ENCODE measurements around the gene FIS1.
"Not testable (repeated sequence)": the region's sequence is repeated elsewhere in the genome, so short reads cannot be mapped to it uniquely, and the experiment has no call there.

Gene FIS1

DNA sequence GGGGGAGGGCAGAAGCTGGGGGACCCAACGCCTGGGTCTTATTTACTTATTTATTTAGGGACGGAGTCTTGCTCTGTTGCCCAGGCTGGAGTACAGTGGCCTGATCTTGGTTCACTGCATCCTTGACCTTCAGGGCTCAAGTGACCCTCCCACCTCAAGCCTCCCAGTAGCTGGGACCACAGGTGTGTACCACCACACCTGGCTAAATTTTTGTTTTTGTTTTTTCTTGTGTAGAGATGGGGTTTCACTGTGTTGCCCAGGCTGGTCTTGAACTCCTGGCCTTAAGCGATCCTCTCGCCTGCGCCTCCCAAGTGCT is 42.3 kb downstream of the FIS1 start:
- no peak for DNase-seq

DNA sequence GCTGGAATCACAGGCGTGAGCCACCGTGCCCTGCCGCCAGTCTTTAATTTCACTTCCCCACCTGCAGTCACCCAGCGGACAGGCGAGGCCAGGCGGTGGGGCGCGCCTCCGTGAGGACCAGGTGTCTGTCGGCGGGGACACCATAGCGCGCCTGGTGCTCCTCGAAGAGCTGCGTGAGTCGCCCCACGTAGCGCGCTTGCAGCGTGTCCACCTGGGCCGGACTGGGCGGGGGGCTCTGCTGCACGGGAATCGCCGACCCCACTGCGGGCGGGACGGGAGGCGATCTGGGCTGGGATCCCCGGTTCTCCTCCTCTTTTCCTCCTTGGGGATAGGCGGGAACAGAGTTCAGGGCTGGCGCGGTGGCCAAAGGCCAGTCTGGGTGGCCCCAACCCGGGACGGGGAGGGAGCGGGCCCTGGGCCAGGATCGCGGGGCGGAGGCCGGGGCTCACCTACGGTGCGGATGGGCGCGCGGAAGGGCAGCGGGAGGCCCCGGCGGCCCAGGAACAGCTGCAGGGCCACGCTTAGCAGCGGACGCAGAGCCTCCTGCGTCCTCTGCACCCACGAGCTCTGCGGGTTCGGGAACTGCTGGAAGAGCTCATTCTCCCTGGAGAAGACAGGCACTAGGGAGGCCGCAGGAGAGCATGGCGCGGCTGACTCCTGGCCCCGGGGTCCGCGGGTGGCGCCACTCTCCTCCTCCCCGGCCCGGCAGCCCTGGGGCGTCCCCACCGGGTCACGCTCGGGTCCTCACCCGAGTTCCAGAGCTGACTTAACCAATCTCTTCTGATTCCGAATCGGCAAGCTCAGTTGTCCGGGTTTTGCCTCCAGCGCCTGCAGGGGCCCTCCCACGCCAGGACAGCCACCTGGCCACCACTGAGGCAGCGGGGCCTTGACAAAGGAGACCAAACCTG is 42.9 kb downstream of the FIS1 start:
- DNase-seq: no peak

DNA sequence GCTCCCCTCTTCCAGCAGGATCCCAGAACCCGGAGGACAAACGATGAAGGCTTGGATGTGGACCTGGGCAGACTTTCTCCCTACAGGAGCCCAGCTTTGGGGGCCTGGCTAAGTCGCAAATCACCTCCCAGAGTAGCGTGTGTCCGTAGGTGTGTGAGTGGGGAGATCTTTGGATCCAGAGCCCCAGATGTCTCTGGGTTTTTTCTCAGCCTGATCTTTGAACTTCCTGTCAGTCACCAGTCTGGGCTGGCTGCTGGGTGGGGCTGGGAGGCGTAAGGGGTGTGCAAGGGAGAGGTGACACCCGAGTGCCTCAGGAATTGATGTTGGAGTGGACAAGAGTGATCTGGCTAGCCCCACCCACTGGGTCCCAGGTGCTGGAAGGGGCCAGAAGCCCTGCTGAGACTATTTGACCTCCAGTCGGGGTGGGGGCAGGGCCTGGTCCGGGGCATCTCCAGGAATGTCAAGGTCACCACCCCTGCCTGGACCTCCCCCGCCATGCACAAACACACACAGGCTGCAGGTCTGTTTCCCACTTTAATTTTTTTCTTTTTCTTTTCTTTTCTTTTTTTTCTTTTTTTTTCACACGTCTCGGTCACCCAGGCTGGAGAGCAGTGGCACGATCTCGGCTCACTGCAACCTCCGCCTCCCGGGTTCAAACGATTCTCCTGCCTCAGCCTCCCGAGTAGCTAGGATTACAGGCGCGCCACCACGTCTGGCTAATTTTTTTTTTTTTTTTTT is 43.9 kb downstream of the FIS1 start, which contains the start of gene MOGAT3:
Gene MOGAT3 (minus strand): TSS at position 175 of the 738 bp plus-strand sequence. CDS start 182 bp downstream, outside the sequence.
- DNase-seq: no peak

DNA sequence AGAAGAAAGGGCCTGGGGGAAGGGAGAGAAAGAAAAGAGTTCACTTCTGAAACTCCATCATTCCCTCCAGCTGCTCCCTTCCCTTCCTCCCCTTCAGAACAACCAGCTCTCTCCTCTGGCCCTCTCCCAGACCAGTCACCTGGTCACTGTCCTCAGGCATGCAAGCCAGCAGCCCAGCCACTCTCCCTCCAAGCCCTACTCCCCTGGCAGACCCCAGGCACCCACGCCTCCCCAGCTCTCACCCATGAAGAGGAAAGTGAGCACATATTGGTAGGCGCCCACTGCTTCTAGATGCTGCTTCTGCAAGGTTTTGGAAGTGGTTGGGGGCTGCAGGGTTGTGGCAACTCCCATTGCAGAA is 44.4 kb downstream of the FIS1 start:
- DNase-seq: no peak

DNA sequence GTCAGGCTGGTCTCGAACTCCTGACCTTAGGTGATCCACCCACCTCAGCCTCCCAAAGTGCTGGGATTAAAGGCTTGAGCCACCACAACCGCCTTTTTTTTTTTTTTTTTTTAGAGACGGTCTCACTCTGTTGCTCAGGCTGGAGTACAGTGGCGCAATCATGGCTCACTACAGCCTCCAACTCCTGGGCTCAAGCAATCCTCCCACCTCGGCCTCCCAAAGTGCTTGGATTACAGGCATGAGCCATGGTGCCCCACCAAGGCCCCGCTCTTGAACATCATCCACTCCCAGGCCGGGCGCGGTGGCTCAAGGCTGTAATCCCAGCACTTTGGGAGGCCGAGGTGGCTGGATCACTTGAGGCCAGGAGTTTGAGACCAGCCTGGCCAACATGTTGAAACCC is 45.4 kb downstream of the FIS1 start:
- not testable (repeated sequence) for DNase-seq

DNA sequence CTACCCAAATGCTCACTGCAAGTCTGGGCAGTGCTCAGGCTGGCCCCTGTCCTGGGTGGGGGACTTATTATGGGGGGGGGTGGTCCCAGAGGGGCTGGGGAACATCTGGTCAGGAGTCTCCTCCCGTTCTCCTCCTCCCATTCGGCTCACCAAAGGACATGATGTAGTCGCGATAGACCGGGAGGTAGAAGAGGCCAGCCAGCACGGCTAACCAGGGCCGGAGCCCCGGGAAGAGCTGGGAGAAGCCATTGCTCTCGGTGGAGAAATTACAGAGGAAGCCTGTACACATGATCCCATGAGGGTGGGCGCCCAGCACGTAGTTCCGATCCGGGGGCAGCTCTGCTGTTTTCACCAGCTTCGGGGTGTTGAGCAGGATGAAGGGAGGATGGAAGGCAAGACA is 46.4 kb downstream of the FIS1 start:
- no peak for DNase-seq

DNA sequence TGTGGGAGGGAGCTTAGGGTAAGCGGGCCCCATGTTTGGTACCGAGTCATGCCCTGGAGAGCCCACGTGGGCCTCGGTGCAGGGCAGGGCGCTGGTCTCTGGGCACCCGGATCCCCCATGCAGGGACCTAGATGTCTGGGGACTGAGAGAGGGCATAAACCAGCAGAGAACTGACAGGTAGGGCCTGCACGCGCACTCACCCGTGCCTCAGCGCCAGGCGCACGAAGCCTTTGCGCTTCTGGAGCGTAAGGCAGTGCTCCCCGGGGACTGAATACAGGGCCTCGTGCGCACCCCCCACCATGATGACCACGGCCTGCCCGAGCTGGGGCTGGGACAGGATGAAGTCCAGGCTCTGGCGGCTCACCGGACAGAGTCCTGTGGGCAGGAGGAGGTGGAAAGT is 46.9 kb downstream of the FIS1 start:
- no peak for DNase-seq

DNA sequence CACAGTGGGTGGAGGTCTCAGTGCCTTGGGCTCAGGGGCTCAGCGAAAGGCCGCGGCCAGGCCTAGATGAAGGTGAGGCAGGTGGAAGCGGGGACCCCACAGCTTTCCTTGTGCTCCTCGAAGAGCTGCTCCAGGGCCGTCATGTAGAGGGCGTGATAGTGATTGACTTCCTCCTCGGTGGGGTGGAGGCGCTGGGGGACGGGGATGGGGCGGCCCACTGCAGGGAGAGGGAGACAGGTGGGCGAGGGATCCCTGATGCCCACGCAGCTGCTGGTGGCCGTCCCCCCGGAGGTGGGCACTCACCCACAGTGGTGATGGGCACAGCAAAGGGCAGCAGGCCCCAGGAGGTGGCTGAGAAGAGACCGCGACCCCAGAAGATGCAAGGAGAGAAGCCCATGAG is 49.0 kb downstream of the FIS1 start:
- no peak for DNase-seq

Measured in NCI-H187 (cell line).